K562 (cell line): ENCODE measurements around the gene MFSD11. TPM values are rescaled to one million over a fixed set of nuclear protein-coding genes. Genes with fewer than 3 reads are reported as not detected.
A peak's percentile ranks its signal among the peaks of the same experiment; 100 is the strongest.

ENCODE experiments used
- CEBPZ ChIP-seq: fragments of 150-350 bp; IDR thresholded peaks from 2 replicates; pipeline ENCODE4 v1.6.1; 2014; ENCODE audit warnings: low read depth, mild to moderate bottlenecking, low read length, borderline replicate concordance
- E2F5 ChIP-seq: sonication (generic); formaldehyde crosslinking; IDR thresholded peaks from 2 replicates; pipeline ENCODE4 v1.8.0; 2022; ENCODE audit warnings: mild to moderate bottlenecking, missing genetic modification reagents
- ELF1 ChIP-seq: fragments of 200-800 bp; sonication (Bioruptor generic); IDR thresholded peaks from 2 replicates; pipeline ENCODE4 v1.6.1; 2016; ENCODE audit warnings: missing genetic modification characterization, missing compliant biosample characterization
- ETS1 ChIP-seq: conservative IDR thresholded peaks from 2 replicates; pipeline ENCODE4 v1.6.1; 2011; ENCODE audit warnings: low read depth, mild to moderate bottlenecking, low read length; ENCODE audit not compliant: control insufficient read depth
- FOXK2 ChIP-seq, 2 experiments: fragments of 450-650 bp; IDR thresholded peaks in 1 of 2; conservative IDR thresholded peaks in 1 of 2; 2 replicates each; pipeline ENCODE4 v1.6.1; 2016; ENCODE audit warnings: low read depth in 2 of 2, mild to moderate bottlenecking in 1 of 2
- HNRNPL ChIP-seq: fragments of 200-400 bp; formaldehyde crosslinking; IDR thresholded peaks from 2 replicates; pipeline ENCODE4 v1.6.1; 2017; ENCODE audit warnings: low read depth, mild to moderate bottlenecking, low read length
- MITF ChIP-seq: IDR thresholded peaks from 2 replicates; pipeline ENCODE4 v1.6.1; 2014; ENCODE audit warnings: antibody characterized with exemption
- NFRKB ChIP-seq: fragments of 450-650 bp; IDR thresholded peaks from 2 replicates; pipeline ENCODE4 v1.6.1; 2016; ENCODE audit warnings: low read depth
- PML ChIP-seq: IDR thresholded peaks from 2 replicates; pipeline ENCODE4 v1.6.1; 2012; ENCODE audit warnings: low read length, inconsistent platforms
- POLR2B ChIP-seq: fragments of 450-650 bp; IDR thresholded peaks from 2 replicates; pipeline ENCODE4 v1.6.1; 2018; ENCODE audit warnings: low read depth; ENCODE audit not compliant: partially characterized antibody
- SAP30 ChIP-seq: fragments of 200-600 bp; sonication (generic); IDR thresholded peaks from 2 replicates; pipeline ENCODE4 v1.6.1; 2012; ENCODE audit warnings: borderline replicate concordance, low read depth, mild to moderate bottlenecking, moderate library complexity, low read length, control low read depth, inconsistent platforms; ENCODE audit not compliant: insufficient read depth, poor library complexity, severe bottlenecking
- STAT6 ChIP-seq: sonication (generic); formaldehyde crosslinking; IDR thresholded peaks from 2 replicates; pipeline ENCODE4 v1.8.1; 2023; ENCODE audit warnings: mild to moderate bottlenecking, missing genetic modification reagents
- XRCC4 ChIP-seq: IDR thresholded peaks from one replicate; pipeline ENCODE4 v1.6.1; 2011; ENCODE audit not compliant: insufficient read depth, insufficient read length; ENCODE audit errors: extremely low read depth
- ZNF444 ChIP-seq: fragments of 250-450 bp; sonication (Bioruptor Pico); IDR thresholded peaks from 2 replicates; pipeline ENCODE4 v1.4.0; 2020; ENCODE audit warnings: mild to moderate bottlenecking, moderate library complexity
- ZNF57 ChIP-seq: fragments of 450-650 bp; formaldehyde crosslinking; IDR thresholded peaks from 2 replicates; pipeline ENCODE4 v1.4.0; 2020; ENCODE audit warnings: mild to moderate bottlenecking, moderate library complexity
- ZNF699 ChIP-seq: fragments of 250-450 bp; sonication (Bioruptor Pico); IDR thresholded peaks from 2 replicates; pipeline ENCODE4 v1.8.0; 2021; ENCODE audit warnings: mild to moderate bottlenecking, moderate library complexity; ENCODE audit not compliant: insufficient replicate concordance
- polyA plus RNA-seq, 8 experiments: library from polyadenylated mRNA; depleted of rRNA in 4 of 8; stranded (reverse) in 5 of 8; unstranded in 3 of 8; fragments of >200 nt; fragmentation: Nextera tagmentation in 2 of 8; fragmentation: Illumina TruSeq in 1 of 8; extraction: Ambion mirVana in 2 of 8; extraction: Trizol in 1 of 8; gene quantifications; 2 replicates each; pipeline versions ENCODE4 v1.2.1 to v1.2.3, GENCODE V29; 2011 to 2014; ENCODE audit warnings: inconsistent platforms in 1 of 8, missing spikeins in 1 of 8
- total RNA-seq, 7 experiments: library from RNA; depleted of rRNA in 6 of 7; stranded (reverse); fragments of >200 nt in 6 of 7; fragmentation: Illumina TruSeq in 2 of 7; extraction: Trizol in 2 of 7; gene quantifications; 2 replicates each; pipeline versions ENCODE4 v1.2.1 to v1.2.3, GENCODE V29; 2011 to 2021; ENCODE audit warnings: low replicate concordance in 1 of 7

Gene MFSD11
- total and polyA plus RNA-seq, 9 of the 15 experiments (the other 6 are each of a cell fraction or from before 2014, with no cell fraction given): 14.4 to 24.5 (median 19.9) TPM

GRCh38 chr17:76697702-76698465, 40.0 kb upstream of the MFSD11 start (continued):
- TF ChIP-seq CEBPZ: no peak
- TF ChIP-seq ETS1: no peak
- peak; percentile 93 for TF ChIP-seq ZNF444
- TF ChIP-seq FOXK2 (conservative IDR thresholded peaks at IDR 0.05 in 1 of 2, IDR thresholded peaks at IDR 0.05 in 1 of 2; ENCODE audit: low read depth in 2 of 2): no peak
- TF ChIP-seq PML: no peak
- TF ChIP-seq HNRNPL: no peak
- TF ChIP-seq POLR2B: no peak
- TF ChIP-seq NFRKB: no peak
- no peak for TF ChIP-seq ZNF57 (CRISPR knock-in tag)
- TF ChIP-seq SAP30: no peak
- TF ChIP-seq MITF: no peak
- no peak for TF ChIP-seq ZNF699 (CRISPR knock-in tag)
- TF ChIP-seq ELF1 (tag): no peak
- no peak for TF ChIP-seq E2F5 (CRISPR knock-in tag)
- TF ChIP-seq STAT6 (CRISPR knock-in tag): no peak
- TF ChIP-seq XRCC4: no peak
